BLaER1 (cell line): Measurements from ENCODE around the gene TAS2R10.

Source experiments
- H3K27ac ChIP-seq: shearing (Covaris generic); formaldehyde crosslinking; 2 replicates; pipeline ENCODE4 v1.8.1; 2022
- H3K27me3 ChIP-seq: shearing (Covaris generic); formaldehyde crosslinking; 2 replicates; pipeline ENCODE4 v1.8.1; 2022
- H3K36me3 ChIP-seq: shearing (Covaris generic); formaldehyde crosslinking; 2 replicates; pipeline ENCODE4 v1.8.1; 2022
- H3K4me1 ChIP-seq: shearing (Covaris generic); formaldehyde crosslinking; 2 replicates; pipeline ENCODE4 v1.8.1; 2022
- H3K4me2 ChIP-seq: shearing (Covaris generic); formaldehyde crosslinking; 2 replicates; pipeline ENCODE4 v1.8.1; 2022
- H3K4me3 ChIP-seq: shearing (Covaris generic); formaldehyde crosslinking; 2 replicates; pipeline ENCODE4 v1.8.1; 2022
- H3K9ac ChIP-seq: shearing (Covaris generic); formaldehyde crosslinking; 2 replicates; pipeline ENCODE4 v1.8.1; 2022
- H3K9me3 ChIP-seq: shearing (Covaris generic); formaldehyde crosslinking; 2 replicates; pipeline ENCODE4 v1.8.1; 2022
- H4K20me1 ChIP-seq: shearing (Covaris generic); formaldehyde crosslinking; 2 replicates; pipeline ENCODE4 v1.8.1; 2022
- Cebpa-rat ChIP-seq: shearing (Covaris generic); IDR thresholded peaks from 2 replicates; pipeline ENCODE4 v1.8.1; 2022

Gene TAS2R10

GRCh38 chr12:10826258-10826657, at the start of gene TAS2R10:
TSS of gene TAS2R10 (minus strand) at chr12:10826358. CDS start at chr12:10826269, 89 bp downstream.
- no peak for TF ChIP-seq Cebpa-rat
- Histone ChIP-seq H3K9me3 (no peaks in the 10 kb centered on the region), H3K36me3 (no peaks in the 10 kb centered on the region), H3K4me1 (no peaks in the 10 kb centered on the region), H3K4me2 (no peak within 1 kb of the TSS), H4K20me1 (no peaks in the 10 kb centered on the region), H3K4me3 (no peak within 1 kb of the TSS), H3K27ac (no peak within 1 kb of the TSS), H3K9ac (no peak within 1 kb of the TSS), H3K27me3 (no peaks in the 10 kb centered on the region)

- Histone ChIP-seq H3K4me2 (no peak overlapping the region), H4K20me1 (no peaks in the 10 kb centered on the region), H3K4me3 (no peak overlapping the region), H3K4me1 (no peaks in the 10 kb centered on the region), H3K27me3 (no peaks in the 10 kb centered on the region), H3K9me3 (no peaks in the 10 kb centered on the region), H3K27ac (no peak overlapping the region), H3K36me3 (peaks cover 8% of the 10 kb centered on the region), H3K9ac (no peak overlapping the region)
- TF ChIP-seq Cebpa-rat, result no peak
These were observed 47.2 kb upstream of the TAS2R10 start for GRCh38 chr12:10873378-10873777.

- Histone ChIP-seq H3K4me3 (no peak overlapping the region), H3K27me3 (no peaks in the 10 kb centered on the region), H3K9me3 (no peaks in the 10 kb centered on the region), H3K36me3 (no peaks in the 10 kb centered on the region), H3K4me2 (no peak overlapping the region), H3K27ac (no peak overlapping the region), H3K4me1 (no peaks in the 10 kb centered on the region), H4K20me1 (no peaks in the 10 kb centered on the region), H3K9ac (no peak overlapping the region)
- no peak for TF ChIP-seq Cebpa-rat
These were observed 41.2 kb upstream of the TAS2R10 start for GRCh38 chr12:10867381-10867780.

GRCh38 chr12:10863512-10864218, 37.5 kb upstream of the TAS2R10 start:
- Histone ChIP-seq H3K4me2 (no peak overlapping the region), H3K4me1 (no peaks in the 10 kb centered on the region), H3K36me3 (peaks cover 6% of the 10 kb centered on the region), H3K9me3 (peaks cover 12% of the 10 kb centered on the region), H3K4me3 (no peak overlapping the region), H3K27me3 (no peaks in the 10 kb centered on the region), H3K9ac (no peak overlapping the region), H3K27ac (no peak overlapping the region), H4K20me1 (no peaks in the 10 kb centered on the region)
- no peak for TF ChIP-seq Cebpa-rat

GRCh38 chr12:10861366-10861765, 35.2 kb upstream of the TAS2R10 start:
- no peak for TF ChIP-seq Cebpa-rat
- H3K4me2 ChIP-seq, result no peak overlapping the region
- H3K27ac ChIP-seq, result no peak overlapping the region
- peaks cover 31% of the 10 kb centered on the region for H3K9me3 ChIP-seq
- H3K4me1 ChIP-seq, result no peaks in the 10 kb centered on the region
- peaks cover 20% of the 10 kb centered on the region for H3K36me3 ChIP-seq
- H3K9ac ChIP-seq, result no peak overlapping the region
- H3K4me3 ChIP-seq, result no peak overlapping the region
- no peaks in the 10 kb centered on the region for H4K20me1 ChIP-seq
- H3K27me3 ChIP-seq, result no peaks in the 10 kb centered on the region

GRCh38 chr12:10855807-10856206, 29.6 kb upstream of the TAS2R10 start:
- Histone ChIP-seq H3K9ac (no peak overlapping the region), H3K9me3 (peaks cover 43% of the 10 kb centered on the region), H4K20me1 (no peaks in the 10 kb centered on the region), H3K4me2 (no peak overlapping the region), H3K4me1 (no peaks in the 10 kb centered on the region), H3K27me3 (no peaks in the 10 kb centered on the region), H3K4me3 (no peak overlapping the region), H3K27ac (no peak overlapping the region), H3K36me3 (peaks cover 35% of the 10 kb centered on the region)
- no peak for TF ChIP-seq Cebpa-rat

- no peaks in the 10 kb centered on the region for H4K20me1 ChIP-seq
- H3K4me3 ChIP-seq, result no peak overlapping the region
- peaks cover 30% of the 10 kb centered on the region for H3K36me3 ChIP-seq
- no peak overlapping the region for H3K9ac ChIP-seq
- H3K4me2 ChIP-seq, result no peak overlapping the region
- no peak overlapping the region for H3K27ac ChIP-seq
- no peaks in the 10 kb centered on the region for H3K27me3 ChIP-seq
- H3K9me3 ChIP-seq, result peaks cover 37% of the 10 kb centered on the region
- peaks cover 8% of the 10 kb centered on the region for H3K4me1 ChIP-seq
- no peak for TF ChIP-seq Cebpa-rat
These were observed 27.6 kb upstream of the TAS2R10 start for GRCh38 chr12:10853776-10854175.

- H4K20me1 ChIP-seq, result no peaks in the 10 kb centered on the region
- H3K4me3 ChIP-seq, result no peak overlapping the region
These were observed 25.2 kb upstream of the TAS2R10 start for GRCh38 chr12:10851243-10851858.

GRCh38 chr12:10849425-10849878, 23.3 kb upstream of the TAS2R10 start, which contains the start of gene PRR4:
TSS of gene PRR4 (minus strand) at chr12:10849475. CDS start at chr12:10849437, 38 bp downstream.
- no peak for TF ChIP-seq Cebpa-rat

More at GRCh38 chr12:10851243-10851858, 25.2 kb upstream of the TAS2R10 start:
- TF ChIP-seq Cebpa-rat, result no peak
- Histone ChIP-seq H3K4me2 (no peak overlapping the region), H3K9ac (no peak overlapping the region), H3K4me1 (peaks cover 8% of the 10 kb centered on the region), H3K27me3 (no peaks in the 10 kb centered on the region), H3K36me3 (peaks cover 21% of the 10 kb centered on the region), H3K27ac (no peak overlapping the region), H3K9me3 (peaks cover 17% of the 10 kb centered on the region)

GRCh38 chr12:10847744-10848143, 21.6 kb upstream of the TAS2R10 start:
- peaks cover 6% of the 10 kb centered on the region for H3K36me3 ChIP-seq
- no peak overlapping the region for H3K4me3 ChIP-seq
- no peak overlapping the region for H3K9ac ChIP-seq
- no peak for TF ChIP-seq Cebpa-rat
- H3K27me3 ChIP-seq, result no peaks in the 10 kb centered on the region
- H3K9me3 ChIP-seq, result no peaks in the 10 kb centered on the region
- H3K4me2 ChIP-seq, result no peak overlapping the region
- H3K4me1 ChIP-seq, result peaks cover 8% of the 10 kb centered on the region
- H4K20me1 ChIP-seq, result no peaks in the 10 kb centered on the region
- no peak overlapping the region for H3K27ac ChIP-seq

More at GRCh38 chr12:10849425-10849878, 23.3 kb upstream of the TAS2R10 start, which contains the start of gene PRR4:
- Histone ChIP-seq H4K20me1 (no peaks in the 10 kb centered on the region), H3K36me3 (peaks cover 6% of the 10 kb centered on the region), H3K9ac (no peak within 1 kb of the TSS), H3K4me2 (no peak within 1 kb of the TSS), H3K4me1 (peaks cover 8% of the 10 kb centered on the region), H3K27me3 (no peaks in the 10 kb centered on the region), H3K4me3 (no peak within 1 kb of the TSS), H3K27ac (no peak within 1 kb of the TSS), H3K9me3 (no peaks in the 10 kb centered on the region)
